Tibial nerve (tissue), 3 donors: ENCODE results near the gene NEB.

Experiments
- POLR2A ChIP-seq, 2 donors: fragments of 450-650 bp; IDR thresholded peaks; one replicate each; pipeline ENCODE4 v1.6.1; 2017; ENCODE audit warnings: antibody characterized with exemption in 2 of 2, mild to moderate bottlenecking in 2 of 2, moderate library complexity in 2 of 2
- TF ChIP-seq, protein P1 (sequence below), 5 experiments: fragments of 200-600 bp in 3 of 5; fragments of 450-650 bp in 2 of 5; sonication (generic) in 3 of 5; IDR thresholded peaks; one replicate each; pipeline ENCODE4 v1.5.1; 2016 to 2019; ENCODE audit warnings: antibody characterized with exemption in 5 of 5, mild to moderate bottlenecking in 3 of 5, moderate library complexity in 2 of 5

GRCh38 chr2:151523850-151524249, 210.4 kb downstream of the NEB start:
- TF ChIP-seq POLR2A (IDR thresholded peaks at IDR 0.05), result no peak
- TF ChIP-seq, protein P1, sequence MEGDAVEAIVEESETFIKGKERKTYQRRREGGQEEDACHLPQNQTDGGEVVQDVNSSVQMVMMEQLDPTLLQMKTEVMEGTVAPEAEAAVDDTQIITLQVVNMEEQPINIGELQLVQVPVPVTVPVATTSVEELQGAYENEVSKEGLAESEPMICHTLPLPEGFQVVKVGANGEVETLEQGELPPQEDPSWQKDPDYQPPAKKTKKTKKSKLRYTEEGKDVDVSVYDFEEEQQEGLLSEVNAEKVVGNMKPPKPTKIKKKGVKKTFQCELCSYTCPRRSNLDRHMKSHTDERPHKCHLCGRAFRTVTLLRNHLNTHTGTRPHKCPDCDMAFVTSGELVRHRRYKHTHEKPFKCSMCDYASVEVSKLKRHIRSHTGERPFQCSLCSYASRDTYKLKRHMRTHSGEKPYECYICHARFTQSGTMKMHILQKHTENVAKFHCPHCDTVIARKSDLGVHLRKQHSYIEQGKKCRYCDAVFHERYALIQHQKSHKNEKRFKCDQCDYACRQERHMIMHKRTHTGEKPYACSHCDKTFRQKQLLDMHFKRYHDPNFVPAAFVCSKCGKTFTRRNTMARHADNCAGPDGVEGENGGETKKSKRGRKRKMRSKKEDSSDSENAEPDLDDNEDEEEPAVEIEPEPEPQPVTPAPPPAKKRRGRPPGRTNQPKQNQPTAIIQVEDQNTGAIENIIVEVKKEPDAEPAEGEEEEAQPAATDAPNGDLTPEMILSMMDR (IDR thresholded peaks at IDR 0.05), result no peak
